GM12878 (cell line): ENCODE measurements around the gene INPP4B.

Source experiments
- BCLAF1 ChIP-seq: fragments of 450-650 bp; IDR thresholded peaks from 2 replicates; pipeline ENCODE4 v1.6.1; 2017; ENCODE audit warnings: antibody characterized with exemption, mild to moderate bottlenecking, moderate library complexity
- HDAC2 ChIP-seq: fragments of 200-600 bp; sonication (generic); IDR thresholded peaks from 2 replicates; pipeline ENCODE4 v1.6.1; 2017
- JUNB ChIP-seq: IDR thresholded peaks from 2 replicates; pipeline ENCODE4 v1.6.1; 2016; ENCODE audit warnings: antibody characterized with exemption, mild to moderate bottlenecking
- MLLT1 ChIP-seq: fragments of 450-650 bp; IDR thresholded peaks from 2 replicates; pipeline ENCODE4 v1.6.1; 2016; ENCODE audit warnings: mild to moderate bottlenecking
- POLR2AphosphoS5 ChIP-seq: IDR thresholded peaks from 2 replicates; pipeline ENCODE4 v1.6.1; 2011; ENCODE audit warnings: mild to moderate bottlenecking, low read length, inconsistent platforms
- SMC3 ChIP-seq: IDR thresholded peaks from 2 replicates; pipeline ENCODE4 v1.6.1; 2011; ENCODE audit warnings: low read length, improper control_type of control experiment, borderline replicate concordance
- TAF1 ChIP-seq: IDR thresholded peaks from 2 replicates; pipeline ENCODE4 v1.6.1; 2011; ENCODE audit warnings: mild to moderate bottlenecking, low read depth, low read length, borderline replicate concordance

DNA sequence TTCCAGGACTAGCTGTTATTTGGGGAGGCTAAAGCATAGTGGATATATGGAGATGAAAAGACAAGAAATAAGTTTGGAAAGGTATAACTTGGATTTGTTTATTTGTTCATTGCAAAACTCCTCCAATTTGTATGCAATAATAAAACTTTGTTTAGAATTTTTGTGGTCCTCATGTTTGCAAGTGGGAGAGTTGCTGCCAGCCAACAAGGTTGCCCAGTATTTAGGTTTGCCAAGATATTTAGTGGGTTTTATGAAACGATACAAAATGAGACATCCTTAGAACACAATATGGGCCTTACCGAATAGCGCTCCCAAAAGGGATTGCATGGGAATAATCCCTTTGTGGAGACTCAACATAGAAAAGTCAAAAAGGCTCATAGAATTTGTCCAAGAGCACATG is 162.1 kb downstream of the INPP4B start:
- no peak for TF ChIP-seq BCLAF1
- no peak for TF ChIP-seq HDAC2
- TF ChIP-seq SMC3 = no peak
- TF ChIP-seq MLLT1 = no peak
- no peak for TF ChIP-seq JUNB
- TF ChIP-seq TAF1 = no peak
- no peak for TF ChIP-seq POLR2AphosphoS5
